Lung (tissue), 12 donors: ENCODE measurements around the gene BCAP31. TPM values are rescaled to one million over a fixed set of nuclear protein-coding genes. Genes with fewer than 3 reads are reported as not detected.
A peak's percentile ranks its signal among the peaks of the same experiment; 100 is the strongest.

Experiments used
- ATAC-seq: fragments of 200-7000 bp; cut with Tn5 transposase; one replicate; pipeline ENCODE4 v1.9.1; 2020; ENCODE audit warnings: moderate number of reproducible peaks; ENCODE audit not compliant: insufficient read depth, low FRiP score
- DNase-seq, 3 donors: peaks; one replicate each; pipeline ENCODE4 v3.0.0-alpha.2; 2013 to 2017
- H3K27ac ChIP-seq, 2 donors: one replicate each; pipeline ENCODE4 v1.5.1; 2013; ENCODE audit warnings: mild to moderate bottlenecking in 2 of 2, moderate library complexity in 2 of 2, control low read depth in 1 of 2, inconsistent platforms in 1 of 2, low read depth in 1 of 2, low read length in 1 of 2
- H3K27me3 ChIP-seq, 3 donors: one replicate each; pipeline ENCODE4 v1.5.1; 2013; ENCODE audit warnings: low read length in 2 of 3; ENCODE audit not compliant: control insufficient read depth in 3 of 3, insufficient read depth in 3 of 3
- H3K36me3 ChIP-seq, 4 donors: one replicate each; pipeline ENCODE4 v1.5.1; 2013; ENCODE audit warnings: low read length in 4 of 4, mild to moderate bottlenecking in 1 of 4, moderate library complexity in 1 of 4; ENCODE audit not compliant: control insufficient read depth in 4 of 4, insufficient read depth in 4 of 4
- H3K4me1 ChIP-seq, 5 donors: one replicate each; pipeline ENCODE4 v1.5.1; 2013; ENCODE audit warnings: low read length in 5 of 5, mild to moderate bottlenecking in 2 of 5, moderate library complexity in 1 of 5; ENCODE audit not compliant: control insufficient read depth in 5 of 5, insufficient read depth in 5 of 5
- H3K4me3 ChIP-seq: one replicate; pipeline ENCODE4 v1.5.1; 2013; ENCODE audit warnings: mild to moderate bottlenecking, control low read depth, moderate library complexity
- H3K9ac ChIP-seq, 2 donors: one replicate each; pipeline ENCODE4 v1.5.1; 2013; ENCODE audit warnings: low read length in 2 of 2, control low read depth in 1 of 2; ENCODE audit not compliant: insufficient read depth in 1 of 2
- H3K9me3 ChIP-seq, 4 donors: one replicate each; pipeline ENCODE4 v1.5.1; 2013; ENCODE audit warnings: low read length in 3 of 4, mild to moderate bottlenecking in 1 of 4, moderate library complexity in 1 of 4; ENCODE audit not compliant: control insufficient read depth in 4 of 4, insufficient read depth in 3 of 4
- CTCF ChIP-seq: IDR thresholded peaks from 2 replicates; pipeline ENCODE4 v1.5.1; 2012; ENCODE audit warnings: mild to moderate bottlenecking; ENCODE audit errors: control extremely low read depth, extremely low read depth
- WGBS, 2 donors: extraction: QIAGEN DNeasy Blood & Tissue Kit; methylation state at CpG; one replicate each; pipeline ENCODE4 v1.1.7; 2013; 5-methylcytosine and 5-hydroxymethylcytosine counted together
- polyA plus RNA-seq, 2 donors: library from polyadenylated mRNA; stranded (reverse); fragments of 200-250 nt; gene quantifications; one replicate each; pipeline ENCODE4 v1.2.1, GENCODE V29; 2013
- total RNA-seq, 2 donors: library from RNA; depleted of rRNA in 1 of 2; stranded (reverse); fragments of >200 nt in 1 of 2; gene quantifications; one replicate each; pipeline ENCODE4 v1.2.1, GENCODE V29; 2014 to 2021
- donor health status: control.
- donor health status: control.
- donor health status: Bipolar disorder and iron deficiency.
- donor health status: healthy.
- donor health status: DM: yes; HTN: yes; CAD: no.

BCAP31 gene
- total and polyA plus RNA-seq, 4 donors = 76.8 to 283 (median 206) TPM

- Histone ChIP-seq H3K9me3 (peaks cover 0 to 5% (median 0%) of the 10 kb centered on the region in 4 donors), H3K27me3 (no peaks in the 10 kb centered on the region), H3K4me3 (no peak overlapping the region), H3K9ac (no peak overlapping the region), H3K36me3 (no peaks in the 10 kb centered on the region), H3K27ac (peak overlapping the region in 1 of 2 donors; percentile 26), H3K4me1 (peaks cover 0 to 16% (median 10%) of the 10 kb centered on the region in 5 donors)
- ATAC-seq = no peak
- no peak for TF ChIP-seq CTCF
- no peak for DNase-seq
- WGBS, 2 donors = 83 to 84% methylated on average over 4 to 7 of the region's 7 CpGs
These were observed 40.6 kb upstream of the BCAP31 start for GRCh38 chrX:153764786-153765137.

GRCh38 chrX:153763989-153764755 lies 40.0 kb upstream of the BCAP31 start, which contains the start of gene PLXNB3:
PLXNB3 (plus strand) TSS chrX:153764249; CDS start chrX:153765536, 1,287 bp downstream.
- H3K27me3 ChIP-seq = no peaks in the 10 kb centered on the region
- DNase-seq (peak; percentile 46 to 68 (median 56)), ATAC-seq (peak; percentile 76)
- H3K4me1 ChIP-seq = peaks cover 0 to 16% (median 10%) of the 10 kb centered on the region in 5 donors
- peaks cover 0 to 5% (median 0%) of the 10 kb centered on the region in 4 donors for H3K9me3 ChIP-seq
- H3K9ac ChIP-seq = no peak within 1 kb of the TSS
- H3K4me3 ChIP-seq = no peak within 1 kb of the TSS
- no peaks in the 10 kb centered on the region for H3K36me3 ChIP-seq
- 18 to 37% methylated on average over 13 to 26 of the region's 26 CpGs for WGBS, 2 donors
- H3K27ac ChIP-seq = peak within 1 kb of the TSS in 1 of 2 donors; percentile 26
- TF ChIP-seq CTCF = peak; percentile 81

DNA sequence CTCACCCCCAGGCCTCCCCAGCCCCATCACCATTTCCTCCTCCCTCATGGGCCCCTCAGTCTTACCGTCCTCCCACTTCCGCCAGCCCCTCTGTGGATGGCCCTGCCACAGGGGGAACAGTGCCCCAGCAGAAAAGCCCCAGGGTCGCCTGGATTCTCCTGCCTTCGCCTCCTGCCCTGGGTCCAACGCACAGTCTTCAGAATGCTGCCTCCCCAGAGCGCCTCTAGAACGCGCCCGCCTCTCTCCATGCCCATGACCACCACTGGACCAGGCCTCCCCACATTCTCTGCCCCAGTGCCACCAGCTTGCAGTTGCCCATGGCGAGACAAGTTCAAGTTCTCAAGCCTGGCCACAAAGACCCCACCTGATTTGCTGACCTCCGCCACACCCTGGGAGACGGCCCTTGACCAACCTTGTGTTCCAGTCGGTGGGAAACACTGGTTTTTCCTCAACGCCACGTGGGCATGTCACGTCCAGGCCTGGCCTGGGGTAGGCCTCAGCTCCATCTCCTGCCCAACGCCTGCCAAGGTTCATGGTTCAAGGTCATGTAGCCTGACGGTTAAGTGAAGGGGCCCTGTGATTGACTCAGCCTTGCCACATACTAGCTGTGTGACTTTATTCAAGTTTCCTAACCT lies 39.2 kb upstream of the BCAP31 start:
- no peak for TF ChIP-seq CTCF
- H3K9me3 ChIP-seq = peaks cover 0 to 5% (median 0%) of the 10 kb centered on the region in 4 donors
- H3K4me1 ChIP-seq = peaks cover 0 to 16% (median 10%) of the 10 kb centered on the region in 5 donors
- H3K4me3 ChIP-seq = no peak overlapping the region
- no peaks in the 10 kb centered on the region for H3K27me3 ChIP-seq
- WGBS, 2 donors = 84 to 86% methylated on average over 14 to 18 of the region's 18 CpGs
- DNase-seq = no peak
- H3K36me3 ChIP-seq = no peaks in the 10 kb centered on the region
- H3K27ac ChIP-seq = no peak overlapping the region
- no peak for ATAC-seq
- H3K9ac ChIP-seq = no peak overlapping the region
